Measurements from ENCODE around the gene GRIN2B.
A peak's percentile ranks its signal among the peaks of the same experiment; 100 is the strongest.

GRIN2B gene

GRCh38 chr12:13992106-13992505, 10.7 kb upstream of the GRIN2B start:
- no peak overlapping the region for H3K4me3 ChIP-seq (ENCODE audit: insufficient read length, low read depth)
- TF ChIP-seq SUZ12 (IDR thresholded peaks at IDR 0.05; ENCODE audit: extremely low read depth, insufficient read depth, insufficient read length), result no peak
- no peak for TF ChIP-seq ZNF274 (IDR thresholded peaks at IDR 0.05; ENCODE audit: low read depth, low read length)
- TF ChIP-seq YY1 (IDR thresholded peaks at IDR 0.05; ENCODE audit: insufficient read depth, insufficient read length), result no peak
- H3K9me3 ChIP-seq (ENCODE audit: insufficient read depth, low read length), result no peaks in the 10 kb centered on the region
- no peak overlapping the region for H3K9ac ChIP-seq (ENCODE audit: insufficient read length, low read depth)
- no peaks in the 10 kb centered on the region for H3K4me1 ChIP-seq (ENCODE audit: insufficient read depth, insufficient read length)
- H3K27me3 ChIP-seq (ENCODE audit: insufficient read depth, insufficient read length), result no peaks in the 10 kb centered on the region
- H3K36me3 ChIP-seq (ENCODE audit: insufficient read depth, insufficient read length, low read length), result no peaks in the 10 kb centered on the region
- no peak for DNase-seq (ENCODE audit: low read depth, low spot score)

DNA sequence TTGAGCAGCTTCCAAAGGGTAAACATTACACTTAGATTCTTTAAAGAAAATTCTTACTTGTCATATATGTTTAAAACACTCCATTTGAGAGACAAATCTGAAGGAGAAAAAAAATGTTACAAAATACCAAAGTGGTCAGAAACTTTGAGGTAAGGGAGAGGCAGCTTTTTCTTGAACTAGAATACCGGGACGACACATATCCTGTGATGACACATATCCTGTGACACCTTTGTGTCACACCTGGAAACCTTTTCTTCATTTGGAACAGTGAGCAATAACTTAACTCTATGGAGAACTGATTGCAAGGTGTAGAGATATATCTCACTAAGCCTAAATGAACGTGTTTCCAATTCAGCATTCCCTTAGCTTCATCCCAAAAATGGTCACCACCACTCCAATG, 4.6 kb upstream of the GRIN2B start:
- Histone ChIP-seq H3K9me3 (ENCODE audit: insufficient read depth, low read length) (no peaks in the 10 kb centered on the region), H3K4me3 (ENCODE audit: insufficient read length, low read depth) (no peak overlapping the region), H3K9ac (ENCODE audit: insufficient read length, low read depth) (no peak overlapping the region), H3K27me3 (ENCODE audit: insufficient read depth, insufficient read length) (peaks cover 17% of the 10 kb centered on the region), H3K36me3 (ENCODE audit: insufficient read depth, insufficient read length, low read length) (no peaks in the 10 kb centered on the region), H3K4me1 (ENCODE audit: insufficient read depth, insufficient read length) (no peaks in the 10 kb centered on the region)
- DNase-seq (ENCODE audit: low read depth, low spot score), result no peak
- TF ChIP-seq ZNF274 (IDR thresholded peaks at IDR 0.05; ENCODE audit: low read depth, low read length), result no peak
- no peak for TF ChIP-seq YY1 (IDR thresholded peaks at IDR 0.05; ENCODE audit: insufficient read depth, insufficient read length)
- TF ChIP-seq SUZ12 (IDR thresholded peaks at IDR 0.05; ENCODE audit: extremely low read depth, insufficient read depth, insufficient read length), result no peak

- Histone ChIP-seq H3K4me3 (ENCODE audit: insufficient read length, low read depth) (peak overlapping the region; percentile 77), H3K9me3 (ENCODE audit: insufficient read depth, low read length) (no peaks in the 10 kb centered on the region), H3K36me3 (ENCODE audit: insufficient read depth, insufficient read length, low read length) (no peaks in the 10 kb centered on the region), H3K9ac (ENCODE audit: insufficient read length, low read depth) (no peak overlapping the region), H3K27me3 (ENCODE audit: insufficient read depth, insufficient read length) (peaks cover 51% of the 10 kb centered on the region), H3K4me1 (ENCODE audit: insufficient read depth, insufficient read length) (no peaks in the 10 kb centered on the region)
- TF ChIP-seq ZNF274 (IDR thresholded peaks at IDR 0.05; ENCODE audit: low read depth, low read length), result no peak
- no peak for TF ChIP-seq SUZ12 (IDR thresholded peaks at IDR 0.05; ENCODE audit: extremely low read depth, insufficient read depth, insufficient read length)
- no peak for TF ChIP-seq YY1 (IDR thresholded peaks at IDR 0.05; ENCODE audit: insufficient read depth, insufficient read length)
- peak; percentile 94 for DNase-seq (ENCODE audit: low read depth, low spot score)
Measured at GRCh38 chr12:13981990-13982389, 588 bp upstream of the GRIN2B start.

GRCh38 chr12:13980538-13981295, 685 bp downstream of the GRIN2B start:
- Histone ChIP-seq H3K9ac (ENCODE audit: insufficient read length, low read depth) (peak overlapping the region; percentile 76), H3K27me3 (ENCODE audit: insufficient read depth, insufficient read length) (peaks cover 51% of the 10 kb centered on the region), H3K4me1 (ENCODE audit: insufficient read depth, insufficient read length) (no peaks in the 10 kb centered on the region), H3K36me3 (ENCODE audit: insufficient read depth, insufficient read length, low read length) (no peaks in the 10 kb centered on the region), H3K9me3 (ENCODE audit: insufficient read depth, low read length) (no peaks in the 10 kb centered on the region), H3K4me3 (ENCODE audit: insufficient read length, low read depth) (peak overlapping the region; percentile 77)
- TF ChIP-seq ZNF274 (IDR thresholded peaks at IDR 0.05; ENCODE audit: low read depth, low read length) (no peak), YY1 (IDR thresholded peaks at IDR 0.05; ENCODE audit: insufficient read depth, insufficient read length) (no peak), SUZ12 (IDR thresholded peaks at IDR 0.05; ENCODE audit: extremely low read depth, insufficient read depth, insufficient read length) (peak; percentile 94)
- DNase-seq (ENCODE audit: low read depth, low spot score), result no peak

DNA sequence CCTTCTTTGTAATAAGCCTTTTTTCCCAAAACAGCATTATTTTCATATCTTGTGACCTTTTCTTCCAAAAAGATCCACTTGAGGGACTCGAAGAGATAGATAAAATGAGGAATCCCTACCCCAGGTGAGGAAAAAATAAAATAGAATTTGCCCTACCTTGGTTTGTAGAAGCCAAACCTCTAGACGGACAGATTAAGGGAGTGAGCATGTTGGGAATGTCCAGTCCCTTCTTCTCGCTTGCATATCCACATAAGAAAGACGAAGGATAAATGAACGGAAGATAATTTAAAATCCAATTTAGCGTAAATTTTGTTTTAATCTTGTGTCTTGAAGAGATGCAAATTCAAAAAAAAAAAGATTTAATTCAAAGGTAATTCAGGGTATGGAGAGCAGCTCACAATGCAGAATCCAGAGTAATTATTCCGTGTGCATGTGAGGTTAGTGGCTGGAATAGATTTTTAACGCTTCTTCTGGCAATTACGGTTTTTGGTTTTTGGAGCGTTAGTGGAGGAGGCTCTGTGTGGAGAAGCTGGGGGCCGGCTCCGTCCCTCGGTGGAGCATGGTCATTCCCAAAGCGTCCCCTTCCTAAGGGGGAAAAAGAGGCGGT, 1.5 kb downstream of the GRIN2B start:
- no peak for TF ChIP-seq ZNF274 (IDR thresholded peaks at IDR 0.05; ENCODE audit: low read depth, low read length)
- TF ChIP-seq YY1 (IDR thresholded peaks at IDR 0.05; ENCODE audit: insufficient read depth, insufficient read length), result no peak
- TF ChIP-seq SUZ12 (IDR thresholded peaks at IDR 0.05; ENCODE audit: extremely low read depth, insufficient read depth, insufficient read length), result no peak
- DNase-seq (ENCODE audit: low read depth, low spot score), result no peak
- Histone ChIP-seq H3K27me3 (ENCODE audit: insufficient read depth, insufficient read length) (peaks cover 51% of the 10 kb centered on the region), H3K36me3 (ENCODE audit: insufficient read depth, insufficient read length, low read length) (no peaks in the 10 kb centered on the region), H3K4me1 (ENCODE audit: insufficient read depth, insufficient read length) (no peaks in the 10 kb centered on the region), H3K9ac (ENCODE audit: insufficient read length, low read depth) (peak overlapping the region; percentile 76), H3K4me3 (ENCODE audit: insufficient read length, low read depth) (peak overlapping the region; percentile 77), H3K9me3 (ENCODE audit: insufficient read depth, low read length) (no peaks in the 10 kb centered on the region)

- TF ChIP-seq ZNF274 (IDR thresholded peaks at IDR 0.05; ENCODE audit: low read depth, low read length), result no peak
- no peak for TF ChIP-seq SUZ12 (IDR thresholded peaks at IDR 0.05; ENCODE audit: extremely low read depth, insufficient read depth, insufficient read length)
- no peak for TF ChIP-seq YY1 (IDR thresholded peaks at IDR 0.05; ENCODE audit: insufficient read depth, insufficient read length)
- Histone ChIP-seq H3K27me3 (ENCODE audit: insufficient read depth, insufficient read length) (peaks cover 51% of the 10 kb centered on the region), H3K9me3 (ENCODE audit: insufficient read depth, low read length) (no peaks in the 10 kb centered on the region), H3K9ac (ENCODE audit: insufficient read length, low read depth) (no peak overlapping the region), H3K4me1 (ENCODE audit: insufficient read depth, insufficient read length) (no peaks in the 10 kb centered on the region), H3K4me3 (ENCODE audit: insufficient read length, low read depth) (no peak overlapping the region), H3K36me3 (ENCODE audit: insufficient read depth, insufficient read length, low read length) (no peaks in the 10 kb centered on the region)
- DNase-seq (ENCODE audit: low read depth, low spot score), result no peak
Measured at GRCh38 chr12:13978876-13979275, 2.5 kb downstream of the GRIN2B start.

- Histone ChIP-seq H3K36me3 (ENCODE audit: insufficient read depth, insufficient read length, low read length) (no peaks in the 10 kb centered on the region), H3K9ac (ENCODE audit: insufficient read length, low read depth) (no peak overlapping the region), H3K4me3 (ENCODE audit: insufficient read length, low read depth) (no peak overlapping the region), H3K4me1 (ENCODE audit: insufficient read depth, insufficient read length) (no peaks in the 10 kb centered on the region), H3K9me3 (ENCODE audit: insufficient read depth, low read length) (no peaks in the 10 kb centered on the region), H3K27me3 (ENCODE audit: insufficient read depth, insufficient read length) (peaks cover 41% of the 10 kb centered on the region)
- TF ChIP-seq SUZ12 (IDR thresholded peaks at IDR 0.05; ENCODE audit: extremely low read depth, insufficient read depth, insufficient read length), result no peak
- no peak for TF ChIP-seq YY1 (IDR thresholded peaks at IDR 0.05; ENCODE audit: insufficient read depth, insufficient read length)
- TF ChIP-seq ZNF274 (IDR thresholded peaks at IDR 0.05; ENCODE audit: low read depth, low read length), result no peak
- no peak for DNase-seq (ENCODE audit: low read depth, low spot score)
Measured at GRCh38 chr12:13976880-13977279, 4.5 kb downstream of the GRIN2B start.
